HepG2 (cell line): ENCODE measurements around the gene MYOF. TPM values are rescaled to one million over a fixed set of nuclear protein-coding genes. Genes with fewer than 3 reads are reported as not detected.

ENCODE experiments used
- ATF1 ChIP-seq: IDR thresholded peaks from 2 replicates; pipeline ENCODE4 v1.6.1; 2016; ENCODE audit warnings: mild to moderate bottlenecking, control low read depth
- ELF3 ChIP-seq: IDR thresholded peaks from 2 replicates; pipeline ENCODE4 v1.6.1; 2016; ENCODE audit warnings: missing genetic modification reagents, missing compliant biosample characterization
- FOXA1 ChIP-seq, 2 experiments: fragments of 450-650 bp in 1 of 2; sonication (generic) in 1 of 2; formaldehyde crosslinking in 1 of 2; IDR thresholded peaks; 2 replicates each; pipeline versions ENCODE4 v1.4.0 to v1.6.1; 2016 to 2020; ENCODE audit warnings: missing genetic modification reagents in 1 of 2
- GABPA ChIP-seq, 2 experiments: IDR thresholded peaks; 2 replicates each; pipeline ENCODE4 v1.6.1; 2011 to 2016; ENCODE audit warnings: low read depth in 2 of 2, low read length in 1 of 2, missing biosample characterization in 1 of 2, missing genetic modification characterization in 1 of 2
- MTF2 ChIP-seq: sonication (generic); formaldehyde crosslinking; IDR thresholded peaks from 2 replicates; pipeline ENCODE4 v1.5.0; 2020; ENCODE audit warnings: missing genetic modification reagents, borderline replicate concordance
- RXRB ChIP-seq: IDR thresholded peaks from 2 replicates; pipeline ENCODE4 v1.6.1; 2016; ENCODE audit warnings: borderline replicate concordance, missing genetic modification reagents, missing compliant biosample characterization
- SP1 ChIP-seq, 2 experiments: fragments of 450-650 bp in 1 of 2; sonication (generic) in 1 of 2; formaldehyde crosslinking in 1 of 2; IDR thresholded peaks; 2 replicates each; pipeline versions ENCODE4 v1.4.0 to v1.6.1; 2016 to 2020; ENCODE audit warnings: missing genetic modification reagents in 1 of 2
- SYNCRIP ChIP-seq: fragments of 200-400 bp; formaldehyde crosslinking; IDR thresholded peaks from 2 replicates; pipeline ENCODE4 v1.6.1; 2018; ENCODE audit warnings: mild to moderate bottlenecking, low read depth, low read length; ENCODE audit not compliant: insufficient read depth
- TOPORS ChIP-seq: sonication (generic); formaldehyde crosslinking; IDR thresholded peaks from 2 replicates; pipeline ENCODE4 v1.8.0; 2023; ENCODE audit warnings: mild to moderate bottlenecking, missing genetic modification reagents
- ZNF556 ChIP-seq: sonication (generic); formaldehyde crosslinking; IDR thresholded peaks from 2 replicates; pipeline ENCODE4 v1.4.0; 2020; ENCODE audit warnings: mild to moderate bottlenecking, missing genetic modification reagents, borderline replicate concordance
- ZNF75D ChIP-seq: sonication (generic); formaldehyde crosslinking; IDR thresholded peaks from 2 replicates; pipeline ENCODE4 v1.8.1; 2023; ENCODE audit warnings: missing genetic modification reagents, mild to moderate bottlenecking, borderline replicate concordance
- polyA plus RNA-seq, 8 experiments: library from polyadenylated mRNA; depleted of rRNA in 3 of 8; stranded (reverse) in 7 of 8; unstranded in 1 of 8; fragments of >200 nt; fragmentation: Illumina TruSeq in 4 of 8; extraction: Trizol in 4 of 8; gene quantifications; 2 replicates each; pipeline versions ENCODE4 v1.2.1 to v1.2.3, GENCODE V29; 2011 to 2016; ENCODE audit warnings: low read depth in 4 of 8, missing spikeins in 1 of 8, mixed read lengths in 1 of 8; ENCODE audit not compliant: insufficient read depth in 1 of 8
- total RNA-seq, 5 experiments: library from RNA; depleted of rRNA; stranded (reverse); fragments of >200 nt; fragmentation: Illumina TruSeq; extraction: Trizol; gene quantifications; 2 replicates each; pipeline ENCODE4 v1.2.3, GENCODE V29; 2016; ENCODE audit warnings: low read depth in 1 of 5
- TF ChIP-seq, protein P1 (sequence below): sonication (generic); formaldehyde crosslinking; IDR thresholded peaks from 2 replicates; pipeline ENCODE4 v1.4.0; 2020; ENCODE audit warnings: low read depth, mild to moderate bottlenecking, missing genetic modification reagents
- TF ChIP-seq, protein P2 (sequence below): sonication (generic); formaldehyde crosslinking; IDR thresholded peaks from 2 replicates; pipeline ENCODE4 v1.4.0; 2020; ENCODE audit warnings: missing genetic modification reagents
- TF ChIP-seq, protein P3 (sequence below): sonication (generic); formaldehyde crosslinking; IDR thresholded peaks from 2 replicates; pipeline ENCODE4 v1.4.0; 2020; ENCODE audit warnings: mild to moderate bottlenecking, low read depth, missing genetic modification reagents
- TF ChIP-seq, protein P4 (sequence below): sonication (generic); formaldehyde crosslinking; IDR thresholded peaks from 2 replicates; pipeline ENCODE4 v1.8.0; 2022; ENCODE audit warnings: mild to moderate bottlenecking, missing genetic modification reagents; ENCODE audit not compliant: insufficient replicate concordance
- TF ChIP-seq, protein P5 (sequence below): sonication (generic); formaldehyde crosslinking; IDR thresholded peaks from 2 replicates; pipeline ENCODE4 v1.4.0; 2020; ENCODE audit warnings: missing genetic modification reagents
- TF ChIP-seq, protein P6 (sequence below): IDR thresholded peaks from 2 replicates; pipeline ENCODE4 v1.6.1; 2016; ENCODE audit warnings: low read depth

The MYOF gene
- total and polyA plus RNA-seq, 2 of the 13 experiments (the other 11 are each of a cell fraction or from before 2014, with no cell fraction given) = 0.18 to 0.42 TPM

DNA sequence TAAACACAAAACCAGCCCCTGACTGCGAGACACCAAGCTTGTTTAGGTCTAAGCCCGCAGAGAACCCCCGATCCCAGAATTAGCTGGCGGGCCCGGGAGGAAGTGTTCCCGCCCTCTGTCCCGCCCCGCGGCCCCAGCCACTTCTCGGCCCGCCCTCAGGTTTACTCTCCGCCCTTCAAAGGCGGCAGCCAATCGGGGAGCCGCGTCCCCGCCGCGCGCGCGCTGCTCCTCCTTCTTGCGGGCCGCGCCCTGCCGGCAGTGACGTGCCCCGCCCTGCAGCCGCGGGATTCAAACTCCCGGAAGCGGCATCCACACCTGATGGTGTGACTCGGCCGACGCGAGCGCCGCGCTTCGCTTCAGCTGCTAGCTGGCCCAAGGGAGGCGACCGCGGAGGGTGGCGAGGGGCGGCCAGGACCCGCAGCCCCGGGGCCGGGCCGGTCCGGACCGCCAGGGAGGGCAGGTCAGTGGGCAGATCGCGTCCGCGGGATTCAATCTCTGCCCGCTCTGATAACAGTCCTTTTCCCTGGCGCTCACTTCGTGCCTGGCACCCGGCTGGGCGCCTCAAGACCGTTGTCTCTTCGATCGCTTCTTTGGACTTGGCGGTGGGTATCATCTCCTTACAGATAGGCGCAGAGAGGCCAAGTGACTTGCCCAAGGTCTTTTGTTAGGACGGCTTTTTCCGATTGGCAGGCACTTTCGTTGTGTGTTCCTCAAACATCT is 14.3 kb upstream of the MYOF start, which contains the start of gene CEP55 (continued):
- TF ChIP-seq, protein P1, sequence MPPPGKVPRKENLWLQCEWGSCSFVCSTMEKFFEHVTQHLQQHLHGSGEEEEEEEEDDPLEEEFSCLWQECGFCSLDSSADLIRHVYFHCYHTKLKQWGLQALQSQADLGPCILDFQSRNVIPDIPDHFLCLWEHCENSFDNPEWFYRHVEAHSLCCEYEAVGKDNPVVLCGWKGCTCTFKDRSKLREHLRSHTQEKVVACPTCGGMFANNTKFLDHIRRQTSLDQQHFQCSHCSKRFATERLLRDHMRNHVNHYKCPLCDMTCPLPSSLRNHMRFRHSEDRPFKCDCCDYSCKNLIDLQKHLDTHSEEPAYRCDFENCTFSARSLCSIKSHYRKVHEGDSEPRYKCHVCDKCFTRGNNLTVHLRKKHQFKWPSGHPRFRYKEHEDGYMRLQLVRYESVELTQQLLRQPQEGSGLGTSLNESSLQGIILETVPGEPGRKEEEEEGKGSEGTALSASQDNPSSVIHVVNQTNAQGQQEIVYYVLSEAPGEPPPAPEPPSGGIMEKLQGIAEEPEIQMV = 0 out of 2 replicates have a peak, but pooled peaks have one; percentile 7
- TF ChIP-seq, protein P2, sequence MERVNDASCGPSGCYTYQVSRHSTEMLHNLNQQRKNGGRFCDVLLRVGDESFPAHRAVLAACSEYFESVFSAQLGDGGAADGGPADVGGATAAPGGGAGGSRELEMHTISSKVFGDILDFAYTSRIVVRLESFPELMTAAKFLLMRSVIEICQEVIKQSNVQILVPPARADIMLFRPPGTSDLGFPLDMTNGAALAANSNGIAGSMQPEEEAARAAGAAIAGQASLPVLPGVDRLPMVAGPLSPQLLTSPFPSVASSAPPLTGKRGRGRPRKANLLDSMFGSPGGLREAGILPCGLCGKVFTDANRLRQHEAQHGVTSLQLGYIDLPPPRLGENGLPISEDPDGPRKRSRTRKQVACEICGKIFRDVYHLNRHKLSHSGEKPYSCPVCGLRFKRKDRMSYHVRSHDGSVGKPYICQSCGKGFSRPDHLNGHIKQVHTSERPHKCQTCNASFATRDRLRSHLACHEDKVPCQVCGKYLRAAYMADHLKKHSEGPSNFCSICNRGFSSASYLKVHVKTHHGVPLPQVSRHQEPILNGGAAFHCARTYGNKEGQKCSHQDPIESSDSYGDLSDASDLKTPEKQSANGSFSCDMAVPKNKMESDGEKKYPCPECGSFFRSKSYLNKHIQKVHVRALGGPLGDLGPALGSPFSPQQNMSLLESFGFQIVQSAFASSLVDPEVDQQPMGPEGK (CRISPR knock-in tag) = peak; percentile 12; the same call in 1 of the 2 replicates
- TF ChIP-seq MTF2 (no peak), ZNF556 (CRISPR knock-in tag) (peak; percentile 84; the same call in 1 of the 2 replicates), SP1 (IDR thresholded peaks at IDR 0.05) (no peak), SP1 (CRISPR knock-in tag; IDR thresholded peaks at IDR 0.05) (peak; percentile 81), SYNCRIP (no peak), ATF1 (CRISPR knock-in tag) (peak; percentile 29; the same call in 1 of the 2 replicates), ZNF75D (CRISPR knock-in tag) (no peak), FOXA1 (IDR thresholded peaks at IDR 0.05) (no peak), FOXA1 (CRISPR knock-in tag; IDR thresholded peaks at IDR 0.05) (peak; percentile 30; the same call in 1 of the 2 replicates), TOPORS (CRISPR knock-in tag) (peak; percentile 81; the same call in 1 of the 2 replicates), GABPA (IDR thresholded peaks at IDR 0.05; ENCODE audit: low read depth, low read length) (peak; percentile 80), GABPA (CRISPR knock-in tag; IDR thresholded peaks at IDR 0.05; ENCODE audit: low read depth) (peak; percentile 87), RXRB (CRISPR knock-in tag) (peak; percentile 37; the same call in 1 of the 2 replicates), ELF3 (CRISPR knock-in tag) (peak; percentile 90)
- TF ChIP-seq, protein P3, sequence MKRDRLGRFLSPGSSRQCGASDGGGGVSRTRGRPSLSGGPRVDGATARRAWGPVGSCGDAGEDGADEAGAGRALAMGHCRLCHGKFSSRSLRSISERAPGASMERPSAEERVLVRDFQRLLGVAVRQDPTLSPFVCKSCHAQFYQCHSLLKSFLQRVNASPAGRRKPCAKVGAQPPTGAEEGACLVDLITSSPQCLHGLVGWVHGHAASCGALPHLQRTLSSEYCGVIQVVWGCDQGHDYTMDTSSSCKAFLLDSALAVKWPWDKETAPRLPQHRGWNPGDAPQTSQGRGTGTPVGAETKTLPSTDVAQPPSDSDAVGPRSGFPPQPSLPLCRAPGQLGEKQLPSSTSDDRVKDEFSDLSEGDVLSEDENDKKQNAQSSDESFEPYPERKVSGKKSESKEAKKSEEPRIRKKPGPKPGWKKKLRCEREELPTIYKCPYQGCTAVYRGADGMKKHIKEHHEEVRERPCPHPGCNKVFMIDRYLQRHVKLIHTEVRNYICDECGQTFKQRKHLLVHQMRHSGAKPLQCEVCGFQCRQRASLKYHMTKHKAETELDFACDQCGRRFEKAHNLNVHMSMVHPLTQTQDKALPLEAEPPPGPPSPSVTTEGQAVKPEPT (CRISPR knock-in tag) = 0 out of 2 replicates have a peak, but pooled peaks have one; percentile 26
- TF ChIP-seq, protein P4, sequence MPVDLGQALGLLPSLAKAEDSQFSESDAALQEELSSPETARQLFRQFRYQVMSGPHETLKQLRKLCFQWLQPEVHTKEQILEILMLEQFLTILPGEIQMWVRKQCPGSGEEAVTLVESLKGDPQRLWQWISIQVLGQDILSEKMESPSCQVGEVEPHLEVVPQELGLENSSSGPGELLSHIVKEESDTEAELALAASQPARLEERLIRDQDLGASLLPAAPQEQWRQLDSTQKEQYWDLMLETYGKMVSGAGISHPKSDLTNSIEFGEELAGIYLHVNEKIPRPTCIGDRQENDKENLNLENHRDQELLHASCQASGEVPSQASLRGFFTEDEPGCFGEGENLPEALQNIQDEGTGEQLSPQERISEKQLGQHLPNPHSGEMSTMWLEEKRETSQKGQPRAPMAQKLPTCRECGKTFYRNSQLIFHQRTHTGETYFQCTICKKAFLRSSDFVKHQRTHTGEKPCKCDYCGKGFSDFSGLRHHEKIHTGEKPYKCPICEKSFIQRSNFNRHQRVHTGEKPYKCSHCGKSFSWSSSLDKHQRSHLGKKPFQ = no peak
- TF ChIP-seq, protein P5, sequence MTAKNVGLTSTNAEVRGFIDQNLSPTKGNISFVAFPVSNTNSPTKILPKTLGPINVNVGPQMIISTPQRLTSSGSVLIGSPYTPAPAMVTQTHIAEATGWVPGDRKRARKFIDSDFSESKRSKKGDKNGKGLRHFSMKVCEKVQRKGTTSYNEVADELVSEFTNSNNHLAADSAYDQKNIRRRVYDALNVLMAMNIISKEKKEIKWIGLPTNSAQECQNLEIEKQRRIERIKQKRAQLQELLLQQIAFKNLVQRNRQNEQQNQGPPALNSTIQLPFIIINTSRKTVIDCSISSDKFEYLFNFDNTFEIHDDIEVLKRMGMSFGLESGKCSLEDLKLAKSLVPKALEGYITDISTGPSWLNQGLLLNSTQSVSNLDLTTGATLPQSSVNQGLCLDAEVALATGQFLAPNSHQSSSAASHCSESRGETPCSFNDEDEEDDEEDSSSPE (CRISPR knock-in tag) = peak; percentile 100
- TF ChIP-seq, protein P6, sequence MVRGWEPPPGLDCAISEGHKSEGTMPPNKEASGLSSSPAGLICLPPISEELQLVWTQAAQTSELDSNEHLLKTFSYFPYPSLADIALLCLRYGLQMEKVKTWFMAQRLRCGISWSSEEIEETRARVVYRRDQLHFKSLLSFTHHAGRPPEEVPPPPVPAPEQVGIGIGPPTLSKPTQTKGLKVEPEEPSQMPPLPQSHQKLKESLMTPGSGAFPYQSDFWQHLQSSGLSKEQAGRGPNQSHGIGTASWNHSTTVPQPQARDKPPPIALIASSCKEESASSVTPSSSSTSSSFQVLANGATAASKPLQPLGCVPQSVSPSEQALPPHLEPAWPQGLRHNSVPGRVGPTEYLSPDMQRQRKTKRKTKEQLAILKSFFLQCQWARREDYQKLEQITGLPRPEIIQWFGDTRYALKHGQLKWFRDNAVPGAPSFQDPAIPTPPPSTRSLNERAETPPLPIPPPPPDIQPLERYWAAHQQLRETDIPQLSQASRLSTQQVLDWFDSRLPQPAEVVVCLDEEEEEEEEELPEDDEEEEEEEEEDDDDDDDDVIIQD = 0 out of 2 replicates have a peak, but pooled peaks have one; percentile 24
